ENCODE measurements around the gene TNK2. TPM values are rescaled to one million over a fixed set of nuclear protein-coding genes. Genes with fewer than 3 reads are reported as not detected.
"Not testable (repeated sequence)": the region's sequence is repeated elsewhere in the genome, so short reads cannot be mapped to it uniquely, and the experiment has no call there.

TNK2 gene
- total and polyA plus RNA-seq, 2 of the 8 experiments (the other 6 are each of a cell fraction or from before 2014, with no cell fraction given): 10.4 to 33.9 TPM

- H2AK5ac ChIP-seq (ENCODE audit: low read depth, low read length); H3K14ac ChIP-seq (ENCODE audit: insufficient read length); POLR2A ChIA-PET (ENCODE audit: partially characterized antibody): not testable (repeated sequence)
Observed at GRCh38 chr3:195954752-195955119, 46.4 kb upstream of the TNK2 start.

More at GRCh38 chr3:195954752-195955119, 46.4 kb upstream of the TNK2 start:
- FAIRE-seq; H2AFZ ChIP-seq (ENCODE audit: low read length); H4K5ac ChIP-seq (ENCODE audit: insufficient read length, low read depth, low read length); H3K56ac ChIP-seq (replicated peaks; ENCODE audit: insufficient read length, low read depth, low read length); H3K27me3 ChIP-seq (replicated peaks in 1 of 4; ENCODE audit: control insufficient read depth in 3 of 4, extremely low read depth in 1 of 4, insufficient read depth in 3 of 4, low read length in 3 of 4); H3K9me3 ChIP-seq (ENCODE audit: insufficient read depth in 2 of 2, low read depth in 1 of 2, low read length in 1 of 2); DNase-seq (ENCODE audit: low read depth in 1 of 2, low spot score in 2 of 2); H3K18ac ChIP-seq (ENCODE audit: extremely low read depth, low read length); H4K91ac ChIP-seq (replicated peaks; ENCODE audit: insufficient read length, low read length); H3K4ac ChIP-seq (replicated peaks; ENCODE audit: insufficient read length, low read depth, low read length); H4K8ac ChIP-seq (ENCODE audit: extremely low read depth, insufficient read depth, low read length); H3K36me3 ChIP-seq (ENCODE audit: control insufficient read depth in 2 of 4, insufficient read depth in 4 of 4, low read length in 3 of 4); H3K27ac ChIP-seq (ENCODE audit: low read depth, low read length); H3K79me1 ChIP-seq (ENCODE audit: low read depth, low read length); H3K23ac ChIP-seq (ENCODE audit: insufficient read length); H3K79me2 ChIP-seq (ENCODE audit: control insufficient read depth in 1 of 2, insufficient read depth in 2 of 2, low read length in 2 of 2); H2BK20ac ChIP-seq (ENCODE audit: low read length); H4K20me1 ChIP-seq (replicated peaks in 1 of 2; ENCODE audit: control insufficient read depth in 1 of 2, insufficient read depth in 2 of 2, low read length in 2 of 2); H3K4me1 ChIP-seq (replicated peaks in 1 of 4; ENCODE audit: control insufficient read depth in 3 of 4, insufficient read depth in 4 of 4, low read length in 3 of 4); H2BK5ac ChIP-seq (ENCODE audit: low read depth, low read length); H2BK120ac ChIP-seq (replicated peaks; ENCODE audit: low read depth, low read length); H2BK15ac ChIP-seq (ENCODE audit: low read length); H3K23me2 ChIP-seq (ENCODE audit: low read depth, low read length); H2BK12ac ChIP-seq (ENCODE audit: low read depth, low read length); H3K9ac ChIP-seq (replicated peaks in 1 of 4; ENCODE audit: extremely low read depth in 1 of 4, low read depth in 3 of 4, low read length in 3 of 4): not testable (repeated sequence)
- TF ChIP-seq MAX (IDR thresholded peaks at IDR 0.05): 0 out of 2 replicates have a peak, but pooled peaks have one; percentile 4
- CTCF ChIA-PET (ENCODE audit: partially characterized antibody): interaction anchor here (0.8 kb wide), 1 partner anchor 14 kb away, joined by 4 read pairs; no protein-coding TSS in a partner anchor
- Histone ChIP-seq H3K4me3 (ENCODE audit: extremely low read depth in 1 of 4, insufficient read depth in 2 of 4, low read depth in 3 of 4, low read length in 4 of 4) (peak overlapping the region; percentile 10 to 52 (median 29); a peak in 6 of 8 replicates), H3K4me2 (ENCODE audit: insufficient read depth in 1 of 2, low read depth in 2 of 2, low read length in 2 of 2) (peak overlapping the region in 1 of 2 experiments; percentile 60; a peak in 1 of 4 replicates)
- WGBS, 2 experiments (ENCODE audit: extremely low coverage in 1 of 2, insufficient coverage in 1 of 2, insufficient read length in 1 of 2, insufficient replicate concordance in 2 of 2, low coverage in 1 of 2, low lambda C conversion rate in 2 of 2, missing lambda C conversion rate in 1 of 2): 3% methylated on average over 8 of the region's 27 CpGs; no CpG with 5 or more reads in 1 of the 2 experiments
